Skin of body (tissue), 2 donors: ENCODE measurements around the gene RBMS3. TPM values are rescaled to one million over a fixed set of nuclear protein-coding genes. Genes with fewer than 3 reads are reported as not detected.

Experiments
- DNase-seq: peaks from one replicate; lab custom pipeline; 2025; lab: John Stamatoyannopoulos, UW
- total RNA-seq: library from RNA; depleted of rRNA; stranded (reverse); fragments of >200 nt; gene quantifications from one replicate; pipeline ENCODE4 v1.2.3, GENCODE V29; 2014

Gene RBMS3
- total RNA-seq, 1 donor from 2014 or later, result 111 TPM

DNA sequence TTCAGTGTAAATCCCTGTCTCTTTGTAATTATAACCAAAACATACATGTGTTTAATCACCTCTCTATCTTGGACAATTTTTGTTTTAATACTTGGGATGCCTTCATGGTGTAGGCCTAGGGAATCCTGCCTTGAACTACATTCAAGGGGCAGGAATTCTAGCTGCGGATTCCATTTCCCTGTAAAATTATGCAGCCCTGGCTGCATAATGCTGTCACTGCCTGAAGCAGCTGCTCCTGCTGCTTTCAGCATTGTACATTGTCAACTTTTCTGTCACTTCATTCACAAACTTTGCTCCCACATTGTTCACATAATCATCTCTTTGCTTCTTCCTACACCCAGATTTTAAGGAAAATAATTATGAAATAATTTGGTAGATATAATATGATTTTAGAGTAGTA lies 638.7 kb downstream of the RBMS3 start:
- DNase-seq, result no peak

DNA sequence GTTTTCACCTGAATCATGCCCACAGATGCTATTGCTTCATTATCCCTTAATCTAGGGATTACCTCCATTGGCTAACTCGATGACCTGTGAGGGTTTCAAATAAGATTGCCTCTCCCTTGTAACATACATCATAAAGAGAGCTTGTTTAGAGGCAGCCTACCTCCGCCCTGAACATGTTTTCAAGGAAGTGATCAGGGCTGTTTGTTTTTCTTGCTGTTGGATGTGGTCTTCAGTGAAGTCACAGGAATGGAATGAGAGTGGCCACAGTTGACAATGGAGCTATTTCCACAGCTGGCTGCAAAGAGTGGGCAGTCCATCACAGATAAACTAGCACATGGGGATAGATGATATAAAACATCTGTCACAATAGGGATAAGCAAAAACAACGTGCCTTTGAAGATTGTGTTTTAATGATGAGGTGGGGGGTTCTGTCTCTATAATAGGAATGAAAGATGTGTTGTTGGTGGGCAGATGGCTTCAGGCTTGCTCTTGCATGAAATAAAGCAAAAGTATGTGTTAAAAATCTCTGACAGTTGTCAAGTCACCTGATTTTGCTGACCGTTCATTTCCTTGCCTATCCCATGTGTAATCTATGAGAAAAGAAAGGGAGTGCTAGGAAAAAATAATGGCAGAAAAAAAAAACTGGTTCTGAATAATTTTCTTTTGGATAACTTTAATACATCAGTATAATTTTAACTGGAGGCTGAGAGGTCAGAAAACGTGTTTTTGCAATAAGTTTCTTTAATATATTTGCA lies 642.3 kb downstream of the RBMS3 start:
- DNase-seq, result peak; percentile 58

DNA sequence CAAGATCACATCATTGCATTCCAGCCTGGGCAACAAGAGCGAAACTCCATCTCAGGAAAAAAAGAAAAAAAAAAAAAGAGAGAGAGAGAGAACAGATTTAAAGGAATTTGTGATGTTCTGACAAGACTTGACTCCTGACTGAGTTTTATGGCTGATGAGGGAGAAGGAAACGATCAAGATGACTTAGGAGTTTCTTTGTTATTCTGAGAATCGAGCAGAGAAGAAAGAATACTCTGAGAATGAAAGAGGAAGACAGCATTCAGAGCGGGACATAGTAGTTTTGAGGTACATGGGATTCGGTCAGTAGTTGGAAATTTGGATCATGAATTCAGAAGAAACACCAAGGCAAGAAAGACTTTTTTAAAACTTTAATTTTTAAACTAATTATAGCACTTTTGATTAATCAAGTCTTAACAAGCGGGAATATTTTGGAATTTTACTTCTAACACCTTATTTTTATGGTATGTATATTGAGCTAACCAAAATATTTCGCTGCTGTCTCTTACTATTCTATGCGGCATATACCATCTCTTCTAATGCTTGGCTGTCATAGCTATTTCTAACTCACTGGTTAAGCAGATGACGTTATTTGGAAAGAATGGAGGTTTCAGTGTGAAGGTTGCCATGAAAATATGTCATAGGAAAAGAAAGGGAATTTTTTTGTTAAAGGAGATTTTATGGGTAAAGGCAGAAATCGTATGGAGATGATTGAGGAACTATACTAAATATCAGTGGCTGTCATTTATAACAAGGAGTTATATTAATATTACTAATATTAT lies 644.1 kb downstream of the RBMS3 start:
- peak; percentile 15 for DNase-seq

DNA sequence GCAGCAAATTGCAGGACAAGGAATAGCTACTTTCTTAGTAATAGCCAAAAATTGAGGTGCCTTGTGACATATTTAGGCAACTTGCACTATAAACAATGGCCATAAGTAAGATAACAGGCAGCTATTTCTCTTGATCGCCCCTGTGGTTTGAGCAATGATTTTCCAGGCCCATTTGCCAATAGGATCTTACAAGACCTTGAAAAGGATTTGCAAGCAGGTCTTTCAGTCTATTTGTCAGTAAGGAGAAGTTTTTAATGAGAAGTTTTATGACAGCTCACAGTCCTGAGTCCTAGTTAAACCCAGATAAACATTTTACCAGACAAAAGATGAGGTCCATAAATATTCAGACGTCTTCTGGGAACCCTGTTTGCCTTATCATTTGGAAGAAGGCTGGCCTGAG lies 645.5 kb downstream of the RBMS3 start:
- no peak for DNase-seq

DNA sequence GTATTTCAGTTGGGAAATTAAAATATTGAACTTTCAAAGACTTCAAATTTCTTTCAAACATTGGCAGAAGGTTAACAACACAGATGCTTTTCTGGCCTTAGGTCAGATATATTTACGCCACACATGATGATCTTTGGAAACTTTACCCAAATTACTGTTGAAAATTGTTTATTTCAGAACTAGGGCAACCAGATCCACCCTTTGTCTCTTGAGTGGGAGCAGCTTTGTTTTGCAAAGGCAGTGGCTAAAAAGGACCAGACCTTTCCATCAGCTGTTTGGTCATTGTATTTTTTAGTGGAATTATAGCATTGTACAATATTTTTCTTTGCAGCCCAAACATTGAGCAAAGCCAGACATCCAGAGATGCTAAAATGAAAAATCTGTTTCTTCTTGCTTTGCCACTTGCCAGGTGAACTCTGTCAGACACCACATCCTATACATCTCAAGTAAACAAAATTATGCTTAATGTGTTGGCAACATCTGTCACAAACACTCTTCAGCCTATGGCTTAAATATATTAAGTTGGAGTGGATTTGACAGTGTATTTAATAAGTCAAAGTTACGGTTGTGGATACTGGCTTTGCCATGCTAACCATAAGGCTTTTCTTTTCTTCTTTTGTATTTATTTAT lies 651.9 kb downstream of the RBMS3 start:
- DNase-seq, result no peak

DNA sequence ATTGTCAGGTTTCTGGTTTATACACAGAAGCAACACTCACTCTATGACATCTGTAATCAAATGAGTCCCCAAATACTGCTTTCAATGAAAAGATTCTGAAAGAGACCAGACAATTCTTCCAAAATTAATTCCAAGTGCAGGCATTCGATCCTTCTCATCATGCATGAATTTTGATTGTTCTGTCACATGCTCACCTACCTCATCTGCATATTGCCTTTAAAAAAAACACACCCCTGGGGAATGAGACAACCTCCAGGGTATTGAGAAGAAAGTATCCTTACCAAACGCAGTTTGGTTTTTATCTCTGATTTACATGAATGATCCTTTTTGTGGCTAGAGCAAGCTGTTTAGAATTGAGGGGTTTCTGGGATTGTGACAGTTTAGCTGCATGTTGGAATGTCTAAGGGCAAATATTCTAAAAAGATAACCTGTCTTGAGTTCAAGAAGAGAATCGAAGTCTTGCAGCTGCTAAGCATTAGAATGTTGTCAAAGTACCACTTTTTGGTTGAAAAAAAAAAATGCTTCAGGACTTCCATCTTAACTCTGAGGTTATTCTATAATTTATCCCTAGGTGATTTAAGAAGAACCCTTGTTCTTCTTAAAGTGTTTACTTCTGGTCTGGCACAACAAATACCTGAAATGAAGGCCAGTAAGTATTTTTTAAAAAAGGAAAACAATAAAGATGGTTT lies 653.1 kb downstream of the RBMS3 start:
- DNase-seq, result no peak

DNA sequence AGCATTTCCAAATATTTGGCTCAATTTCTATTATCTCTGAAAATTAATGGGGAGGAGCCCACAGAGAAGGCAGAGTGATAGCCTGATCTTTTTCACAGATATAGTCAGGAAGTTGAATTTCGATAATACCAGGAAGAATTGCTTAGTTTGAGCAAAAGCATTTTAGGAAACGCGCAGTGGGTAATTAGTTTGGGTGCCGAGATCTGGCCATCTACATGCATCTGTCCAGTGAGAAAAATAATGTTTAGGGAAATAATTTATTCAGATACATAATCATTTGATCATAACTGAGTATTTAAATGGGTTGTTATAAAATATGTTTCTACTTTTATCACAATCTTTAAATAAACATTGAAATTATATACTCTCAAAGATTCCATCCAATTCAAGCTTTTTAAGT lies 653.9 kb downstream of the RBMS3 start:
- DNase-seq, result no peak

DNA sequence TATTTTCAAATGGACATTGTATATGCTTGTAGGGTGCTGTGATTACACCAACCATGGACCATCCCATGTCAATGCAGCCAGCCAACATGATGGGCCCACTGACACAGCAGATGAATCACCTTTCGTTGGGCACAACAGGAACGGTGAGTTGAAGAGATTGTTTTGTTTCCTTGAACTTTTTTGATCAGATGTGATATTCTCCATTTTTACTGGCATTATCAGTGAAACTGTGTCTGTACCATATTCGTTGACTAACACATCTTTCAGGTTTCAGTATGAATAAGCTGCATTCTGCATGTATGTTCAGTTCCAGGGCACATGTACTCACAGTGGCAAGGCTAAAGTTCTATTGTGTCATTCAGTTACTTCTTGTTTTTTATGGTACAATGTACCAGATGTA lies 655.2 kb downstream of the RBMS3 start:
- no peak for DNase-seq

DNA sequence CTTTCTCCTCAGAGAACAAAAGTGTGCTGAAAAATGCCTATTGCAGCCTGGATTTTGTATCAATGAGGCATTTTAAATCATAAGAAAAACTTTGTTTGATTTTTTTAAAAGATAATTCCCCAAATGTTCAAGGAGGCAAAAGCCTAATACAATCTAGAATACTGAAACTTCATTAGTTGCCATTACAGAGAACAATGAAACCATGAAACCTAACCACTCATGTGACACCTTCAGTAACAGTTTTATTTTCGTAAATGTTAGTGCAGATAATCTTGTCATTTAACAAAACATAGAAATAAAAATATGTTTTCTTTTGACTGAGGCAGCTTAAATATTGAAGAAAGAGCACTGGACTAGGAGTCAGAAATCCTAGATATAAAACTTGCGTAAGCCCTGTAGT lies 655.9 kb downstream of the RBMS3 start:
- no peak for DNase-seq

DNA sequence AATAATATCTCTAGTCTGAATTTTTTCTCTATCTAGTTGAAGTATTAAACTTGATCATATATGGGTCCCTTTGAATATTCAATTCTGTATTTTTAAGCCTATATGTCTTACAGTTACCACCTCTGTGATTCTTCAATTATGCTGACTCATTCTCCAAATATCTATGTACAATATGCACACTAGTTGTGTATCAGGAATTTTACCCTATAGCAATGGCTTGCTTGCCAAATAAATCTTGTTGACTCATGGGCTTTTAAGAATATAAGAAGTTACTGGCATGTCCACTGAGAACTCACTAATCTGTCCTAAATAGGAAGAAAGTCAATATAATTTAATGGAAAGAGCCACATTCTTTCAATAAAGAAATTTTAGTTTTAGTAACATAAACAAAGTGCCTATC lies 656.3 kb downstream of the RBMS3 start:
- no peak for DNase-seq

DNA sequence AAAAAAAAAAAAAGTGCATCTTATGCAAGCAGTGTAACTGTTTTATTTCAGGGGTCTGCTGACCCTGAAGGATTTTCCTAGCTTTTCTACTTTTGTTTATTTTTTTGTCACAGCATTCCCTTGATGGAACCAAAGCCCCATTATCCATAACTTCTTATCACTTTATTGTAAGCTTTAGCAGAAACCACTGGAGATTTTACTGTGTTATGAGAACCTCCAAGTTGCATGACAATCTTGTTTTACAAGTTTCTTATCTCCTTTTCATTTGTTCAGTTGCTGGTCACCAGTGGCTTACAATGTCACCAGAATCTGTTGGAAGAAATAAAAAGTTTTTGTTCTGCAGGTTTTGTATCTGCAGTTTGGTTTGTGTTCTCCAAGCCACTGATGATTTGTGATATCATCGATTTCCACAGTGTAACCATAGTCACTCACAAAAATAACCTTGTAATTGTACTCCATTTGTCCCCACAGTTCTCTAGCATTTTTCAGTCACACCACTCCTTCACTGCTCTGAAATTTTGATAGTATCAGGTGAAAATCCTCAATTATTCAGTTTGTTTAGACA lies 660.0 kb downstream of the RBMS3 start:
- no peak for DNase-seq

DNA sequence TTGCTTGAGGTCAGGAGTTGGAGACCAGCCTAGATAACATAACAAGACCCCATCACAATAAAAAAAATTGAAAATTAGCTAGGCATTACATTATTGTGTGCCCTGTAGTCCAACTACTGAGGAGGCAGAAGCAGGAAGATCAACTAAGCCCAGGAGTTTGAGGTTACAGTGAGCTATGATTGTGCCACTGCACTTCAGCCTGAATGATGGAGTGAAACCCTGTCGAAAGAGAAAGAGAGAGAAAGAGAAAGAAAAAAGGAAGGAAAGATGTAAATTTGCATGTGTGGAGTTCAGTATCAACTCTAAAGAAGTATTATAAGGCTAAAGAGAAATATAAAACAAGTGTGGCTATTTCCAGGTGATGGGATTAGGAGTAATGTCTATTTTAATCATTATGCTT lies 661.4 kb downstream of the RBMS3 start:
- no peak for DNase-seq

DNA sequence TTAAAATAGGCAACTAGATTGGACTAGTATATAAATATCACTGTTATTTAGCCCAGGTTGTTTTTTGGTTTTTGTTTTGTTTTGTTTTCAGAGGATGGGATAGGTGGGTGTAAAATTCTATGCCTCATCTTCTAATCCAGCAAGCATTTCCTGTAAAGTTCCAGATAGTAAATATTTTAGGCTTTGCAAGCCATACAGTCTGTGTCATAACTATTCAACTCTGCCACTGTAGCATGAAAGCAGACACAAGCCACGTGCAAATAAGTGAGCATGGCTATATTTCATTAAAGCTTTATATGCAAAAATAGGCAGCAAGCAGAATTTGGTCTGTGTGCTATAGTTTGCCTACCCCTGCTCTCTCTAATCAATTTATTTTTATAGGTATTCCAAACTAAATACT lies 668.3 kb downstream of the RBMS3 start:
- DNase-seq, result no peak

DNA sequence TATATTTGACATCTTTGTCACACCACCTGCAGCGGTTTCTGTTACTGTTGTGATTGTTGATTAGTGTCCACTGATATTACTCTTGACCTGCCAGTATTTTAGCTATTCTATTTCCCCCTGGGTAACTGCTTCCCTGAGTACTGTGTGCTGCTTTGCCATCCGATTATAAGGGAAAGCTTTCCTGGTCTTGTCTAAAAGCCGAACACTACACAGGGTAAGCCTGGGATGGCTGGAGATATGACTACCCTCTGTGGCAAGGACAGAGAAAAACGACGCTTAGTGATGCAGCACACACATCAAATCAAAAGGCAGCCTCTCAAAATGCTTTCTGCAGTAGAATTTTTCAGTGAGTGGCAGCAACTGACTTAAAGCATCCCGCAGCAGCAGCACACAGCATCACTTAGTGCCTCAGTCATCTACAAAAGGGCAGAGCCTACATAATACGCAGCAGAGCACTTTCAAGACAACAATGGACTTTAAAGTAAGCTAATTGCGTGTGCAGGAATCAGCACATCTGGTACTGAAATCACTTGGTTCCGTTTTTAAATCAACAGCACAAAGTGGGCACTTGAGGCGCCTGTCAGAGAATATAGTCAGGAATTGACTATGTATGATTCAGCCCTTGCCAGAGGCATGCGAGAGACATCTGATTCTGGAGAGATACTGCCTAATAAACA lies 669.2 kb downstream of the RBMS3 start:
- no peak for DNase-seq

DNA sequence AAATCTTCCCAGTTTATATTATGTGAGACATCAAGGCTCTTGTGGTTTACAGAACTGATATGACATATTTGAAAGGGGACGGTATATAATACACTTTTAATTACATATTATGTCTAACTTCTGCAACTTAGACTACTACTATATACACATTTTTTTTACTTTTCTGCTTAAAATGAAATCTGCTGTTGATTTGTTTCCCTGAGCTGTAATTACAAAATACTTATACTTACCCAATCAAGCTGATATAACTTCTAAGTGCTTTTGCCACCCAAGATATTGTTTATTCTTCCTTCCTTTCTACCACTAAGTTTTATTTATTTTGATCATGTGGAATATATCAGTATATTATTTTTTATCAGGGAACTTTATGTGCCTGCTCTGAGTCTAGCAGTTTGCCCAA lies 671.6 kb downstream of the RBMS3 start:
- no peak for DNase-seq

DNA sequence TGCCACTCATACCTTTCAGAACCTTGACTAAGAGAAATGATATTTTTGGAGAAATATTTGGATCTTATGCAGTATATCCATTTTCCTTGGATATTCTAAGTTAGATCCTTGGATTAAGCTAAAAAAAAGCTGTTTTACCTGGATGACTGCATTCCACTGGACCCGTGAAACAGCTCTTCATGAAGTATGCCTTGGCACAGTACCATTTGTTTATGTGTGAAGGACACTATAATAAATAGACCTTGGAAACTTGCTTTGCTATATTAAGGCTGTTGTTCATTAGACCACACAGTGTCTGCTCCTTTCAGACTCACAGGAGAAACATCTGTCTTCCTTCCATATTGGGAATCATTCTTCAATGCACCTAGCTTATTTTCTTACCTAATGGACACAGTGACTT lies 674.5 kb downstream of the RBMS3 start:
- no peak for DNase-seq

DNA sequence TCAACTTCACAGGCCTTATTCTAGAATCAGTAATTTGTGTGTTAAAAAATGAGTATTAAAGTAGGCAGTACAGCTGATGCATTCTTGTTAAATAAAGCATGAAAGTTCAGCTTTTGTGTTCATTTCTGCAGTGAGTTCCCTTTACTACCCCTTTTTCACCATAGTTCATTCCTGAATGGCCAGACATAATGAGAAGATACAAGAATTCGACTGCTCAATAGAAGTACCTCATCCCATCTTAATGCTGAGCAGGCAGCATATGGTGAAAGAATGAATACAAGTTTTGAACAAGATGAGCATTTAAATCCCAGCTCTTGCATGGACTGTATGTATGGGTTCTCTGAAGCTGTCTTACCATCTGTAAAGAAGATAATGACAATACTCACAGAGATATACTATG lies 677.9 kb downstream of the RBMS3 start:
- DNase-seq, result no peak

DNA sequence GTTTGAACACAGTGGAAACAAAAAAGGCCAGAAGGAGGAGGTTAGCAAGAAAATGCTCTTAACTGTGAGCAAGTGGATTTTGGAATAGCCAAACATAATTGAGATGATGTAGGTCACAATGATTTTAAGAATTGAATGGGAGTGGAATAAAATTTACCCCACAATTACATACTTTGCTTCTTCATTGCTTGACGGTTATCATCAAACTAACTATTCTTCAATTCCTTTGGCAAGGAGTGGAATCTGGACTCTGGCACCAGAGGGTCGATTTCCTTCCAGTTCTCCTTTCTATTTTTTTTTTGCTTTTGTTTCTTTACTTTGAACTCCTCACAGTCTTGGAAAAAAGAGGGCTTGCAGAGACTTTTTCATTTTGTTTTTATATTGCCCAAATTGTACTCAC lies 691.0 kb downstream of the RBMS3 start:
- DNase-seq, result no peak

DNA sequence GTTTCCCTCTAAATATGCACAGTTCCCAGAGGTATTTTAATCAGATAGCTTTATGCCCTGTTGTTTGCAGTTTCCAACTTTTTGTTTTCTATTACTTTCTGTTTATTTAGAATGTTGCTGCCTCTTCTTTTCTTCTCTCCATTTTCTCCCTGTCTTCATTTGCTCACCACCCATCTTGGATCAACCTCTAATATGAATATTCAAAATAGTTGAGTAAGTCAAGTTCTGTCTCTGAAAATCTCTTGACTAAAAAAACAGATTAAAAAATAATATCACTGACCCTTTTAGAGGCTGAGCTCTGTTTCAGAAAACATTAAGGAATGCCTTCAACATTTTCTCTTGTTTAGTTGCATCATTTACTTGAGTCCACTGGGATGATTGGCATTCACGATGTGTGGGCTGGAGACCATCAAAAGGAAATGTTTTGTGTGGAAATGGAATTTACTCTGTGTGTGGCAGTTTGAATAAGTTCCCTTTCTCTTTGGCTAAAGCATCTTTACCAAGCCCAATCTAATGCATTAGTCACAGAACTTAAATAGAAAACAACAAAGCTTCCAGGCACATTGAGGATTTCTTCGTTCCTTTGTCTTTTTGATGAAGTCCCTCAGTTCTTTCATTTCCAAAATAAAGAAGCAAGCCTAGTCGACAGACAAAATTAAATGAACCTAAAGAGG lies 691.6 kb downstream of the RBMS3 start:
- DNase-seq, result peak; percentile 62

DNA sequence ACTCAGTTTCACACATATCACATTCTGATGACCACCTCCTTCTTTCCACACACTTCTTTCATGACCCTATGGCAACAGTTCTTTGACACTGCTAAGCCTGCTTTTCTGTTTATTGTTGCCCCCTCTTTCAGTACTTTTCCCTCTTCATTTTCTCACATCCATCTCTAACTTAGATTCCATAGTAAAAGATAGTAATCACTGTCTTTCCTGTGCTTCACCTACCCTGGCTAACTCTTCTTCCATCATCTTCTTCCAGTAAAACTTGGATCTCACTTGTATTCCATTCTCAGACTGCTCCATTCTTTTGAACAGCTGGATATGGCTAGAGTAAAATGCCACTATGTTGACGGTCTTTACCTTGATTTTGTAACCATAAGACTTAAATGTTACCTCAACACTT lies 692.9 kb downstream of the RBMS3 start:
- DNase-seq, result no peak

DNA sequence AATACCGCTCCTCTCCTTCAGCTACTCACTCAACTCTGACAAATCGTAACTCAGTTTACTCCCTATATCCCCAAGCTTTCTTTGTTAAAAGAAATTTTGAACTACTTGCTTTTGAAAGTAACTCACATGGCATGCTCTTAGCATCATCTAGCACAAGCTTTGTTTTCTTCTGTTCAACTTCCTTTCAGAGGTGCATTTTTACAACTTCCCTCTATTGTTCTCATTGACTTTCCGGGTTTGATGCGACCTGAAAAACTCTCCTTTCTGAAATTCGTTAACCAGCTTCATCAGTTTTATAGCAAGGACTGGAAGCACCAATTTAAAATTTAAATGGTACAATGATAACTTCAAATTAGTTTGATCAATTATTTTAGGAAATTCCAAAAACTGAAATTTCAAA lies 696.0 kb downstream of the RBMS3 start:
- no peak for DNase-seq
